DOHH2 (cell line): ENCODE results near the gene RNF215.

Source experiments
- H3F3A ChIP-seq: fragments of 200-600 bp; sonication (generic), shearing (Covaris generic); 2 replicates; pipeline ENCODE4 v1.6.0; 2016; ENCODE audit warnings: antibody characterized with exemption, mild to moderate bottlenecking; ENCODE audit not compliant: control insufficient read depth, insufficient read depth
- H3K27ac ChIP-seq: fragments of 200-600 bp; sonication (generic); 2 replicates; pipeline ENCODE4 v1.5.1; 2014; ENCODE audit warnings: low read depth, mild to moderate bottlenecking, low read length, moderate library complexity
- H3K27me3 ChIP-seq: fragments of 200-600 bp; sonication (generic); 2 replicates; pipeline ENCODE4 v1.6.1; 2014; ENCODE audit warnings: mild to moderate bottlenecking, low read length, mixed read lengths; ENCODE audit not compliant: control insufficient read depth
- H3K36me3 ChIP-seq: fragments of 200-600 bp; sonication (generic); 2 replicates; pipeline ENCODE4 v1.6.1; 2014; ENCODE audit warnings: mild to moderate bottlenecking, low read length, moderate library complexity, mixed read lengths; ENCODE audit not compliant: control insufficient read depth
- H3K4me1 ChIP-seq: fragments of 200-600 bp; sonication (generic); 2 replicates; pipeline ENCODE4 v1.6.1; 2014; ENCODE audit warnings: mild to moderate bottlenecking, low read length, mixed read lengths; ENCODE audit not compliant: control insufficient read depth
- H3K4me2 ChIP-seq: fragments of 200-600 bp; sonication (generic); 2 replicates; pipeline ENCODE4 v1.6.0; 2014; ENCODE audit warnings: mild to moderate bottlenecking, low read length, moderate library complexity
- H3K4me3 ChIP-seq: fragments of 200-600 bp; sonication (generic); 2 replicates; pipeline ENCODE4 v1.5.1; 2014; ENCODE audit warnings: mild to moderate bottlenecking, low read length, mixed read lengths
- H3K79me2 ChIP-seq: fragments of 200-600 bp; sonication (generic); 2 replicates; pipeline ENCODE4 v1.6.1; 2014; ENCODE audit warnings: mild to moderate bottlenecking, low read length, mixed read lengths; ENCODE audit not compliant: control insufficient read depth
- H3K9me2 ChIP-seq: fragments of 200-600 bp; sonication (generic); replicated peaks from 2 replicates; pipeline ENCODE4 v1.6.1; 2014; ENCODE audit warnings: mild to moderate bottlenecking, low read length, mixed read lengths; ENCODE audit not compliant: control insufficient read depth
- H3K9me3 ChIP-seq: fragments of 200-600 bp; sonication (generic); 2 replicates; pipeline ENCODE4 v1.6.1; 2014; ENCODE audit warnings: antibody characterized with exemption, low read length, mixed read lengths; ENCODE audit not compliant: control insufficient read depth, insufficient read depth
- H4K20me1 ChIP-seq: fragments of 200-600 bp; sonication (generic); 2 replicates; pipeline ENCODE4 v1.6.0; 2014; ENCODE audit warnings: low read depth, mild to moderate bottlenecking, antibody characterized with exemption, low read length, moderate library complexity; ENCODE audit not compliant: control insufficient read depth, insufficient read depth
- CTCF ChIP-seq: fragments of 200-600 bp; sonication (generic); IDR thresholded peaks from one replicate; pipeline ENCODE4 v1.5.1; 2014; ENCODE audit warnings: antibody characterized with exemption, mild to moderate bottlenecking, low read depth, low read length; ENCODE audit not compliant: poor library complexity, severe bottlenecking
- EZH2phosphoT487 ChIP-seq: fragments of 200-600 bp; sonication (generic); IDR thresholded peaks from 2 replicates; pipeline ENCODE4 v1.6.1; 2017; ENCODE audit warnings: borderline replicate concordance, mild to moderate bottlenecking, antibody characterized with exemption, low read length, moderate library complexity, mixed read lengths

The RNF215 gene

GRCh38 chr22:30332994-30333706 is 54.1 kb downstream of the RNF215 start:
- Histone ChIP-seq H3K4me1 (no peaks in the 10 kb centered on the region), H3F3A (peaks cover 7% of the 10 kb centered on the region; the same call in 1 of the 2 replicates), H3K4me2 (no peak overlapping the region), H3K79me2 (no peaks in the 10 kb centered on the region), H3K36me3 (peaks cover 74% of the 10 kb centered on the region), H3K9me2 (no peaks in the 10 kb centered on the region), H3K9me3 (no peaks in the 10 kb centered on the region), H3K27me3 (no peaks in the 10 kb centered on the region), H3K4me3 (no peak overlapping the region), H4K20me1 (no peaks in the 10 kb centered on the region), H3K27ac (no peak overlapping the region)
- TF ChIP-seq CTCF (no peak), EZH2phosphoT487 (no peak)

GRCh38 chr22:30332551-30332950 is 54.7 kb downstream of the RNF215 start:
- H3K4me3 ChIP-seq: no peak overlapping the region
- H3K27me3 ChIP-seq: no peaks in the 10 kb centered on the region
- H3K27ac ChIP-seq: no peak overlapping the region
- no peak overlapping the region for H3K4me2 ChIP-seq
- no peaks in the 10 kb centered on the region for H3K9me3 ChIP-seq
- no peaks in the 10 kb centered on the region for H3K79me2 ChIP-seq
- peaks cover 7% of the 10 kb centered on the region; the same call in 1 of the 2 replicates for H3F3A ChIP-seq
- TF ChIP-seq EZH2phosphoT487: no peak
- H3K4me1 ChIP-seq: peaks cover 4% of the 10 kb centered on the region
- H3K36me3 ChIP-seq: peaks cover 69% of the 10 kb centered on the region
- H4K20me1 ChIP-seq: no peaks in the 10 kb centered on the region
- H3K9me2 ChIP-seq: no peaks in the 10 kb centered on the region
